Measurements from ENCODE around the gene B3GNT8. TPM values are rescaled to one million over a fixed set of nuclear protein-coding genes. Genes with fewer than 3 reads are reported as not detected.
A peak's percentile ranks its signal among the peaks of the same experiment; 100 is the strongest.
"Not testable (repeated sequence)": the region's sequence is repeated elsewhere in the genome, so short reads cannot be mapped to it uniquely, and the experiment has no call there.

B3GNT8 gene
- polyA plus RNA-seq, 4 donors: 27.5 to 125 (median 53.8) TPM

DNA sequence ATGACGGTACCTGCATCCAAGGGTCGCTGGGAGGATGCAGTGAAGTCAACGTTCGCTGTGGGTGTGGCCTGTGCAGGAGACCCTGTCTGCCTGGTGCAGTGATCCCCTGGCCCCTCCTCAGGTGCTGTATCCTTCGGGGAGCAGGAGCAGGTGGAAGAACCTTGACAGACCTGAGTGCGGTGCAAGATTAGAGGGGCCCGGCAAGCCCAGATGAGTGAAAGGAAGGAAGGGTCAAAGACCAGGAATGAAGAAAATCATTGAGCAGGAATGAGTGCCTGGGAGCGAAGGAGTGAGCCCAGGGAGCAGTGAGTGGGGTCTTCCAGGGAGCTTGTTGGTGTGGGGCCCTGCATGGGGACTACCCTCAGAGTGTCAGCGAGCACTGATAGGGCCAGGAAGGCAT, 12.7 kb downstream of the B3GNT8 start:
- H3K27me3 ChIP-seq (ENCODE audit: control insufficient read depth in 3 of 3, insufficient read depth in 3 of 3, low read length in 3 of 3): no peaks in the 10 kb centered on the region
- DNase-seq (peak in 1 of 2 donors; percentile 56), FAIRE-seq (no peak)
- WGBS, 3 donors: 42 to 79% (median 55%) methylated on average over 8 to 9 of the region's 9 CpGs
- H3K4me1 ChIP-seq (ENCODE audit: control insufficient read depth in 3 of 3, insufficient read depth in 2 of 3, low read depth in 1 of 3, low read length in 2 of 3): peaks cover 0 to 28% (median 4%) of the 10 kb centered on the region in 3 donors
- no peak overlapping the region for H3K27ac ChIP-seq (ENCODE audit: low read depth in 1 of 3, low read length in 2 of 3)
- peaks cover 4 to 80% (median 7%) of the 10 kb centered on the region in 3 donors for H3K36me3 ChIP-seq (ENCODE audit: control insufficient read depth in 3 of 3, insufficient read depth in 2 of 3, low read depth in 1 of 3, low read length in 3 of 3)
- no peak overlapping the region for H3K4me3 ChIP-seq (ENCODE audit: low read depth in 1 of 3, low read length in 3 of 3)
- H3K9me3 ChIP-seq (ENCODE audit: control insufficient read depth in 2 of 2, insufficient read depth in 1 of 2, low read depth in 1 of 2, low read length in 1 of 2): peaks cover 0 to 10% of the 10 kb centered on the region in 2 donors

DNA sequence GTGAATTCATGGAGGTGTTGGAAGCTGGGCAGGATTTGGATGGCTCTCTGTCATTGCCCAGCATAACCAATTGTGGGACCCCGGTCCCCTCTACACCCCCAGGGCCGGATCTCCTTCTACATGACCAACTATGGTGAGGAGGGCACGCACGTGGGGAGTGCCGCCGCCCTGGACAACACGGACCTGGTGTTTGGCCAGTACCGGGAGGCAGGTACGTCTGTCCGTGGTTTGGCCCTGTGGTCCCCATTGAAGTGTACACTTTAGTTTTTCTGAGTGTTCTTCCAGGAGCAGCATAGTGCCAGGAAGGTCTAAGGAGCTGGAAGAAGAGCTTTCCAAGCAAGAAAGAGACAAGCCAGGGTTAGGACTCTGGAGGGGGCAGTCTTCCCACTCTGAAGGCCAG, 13.2 kb downstream of the B3GNT8 start:
- 93 to 94% (median 93%) methylated on average over 10 of the region's 10 CpGs for WGBS, 3 donors
- peaks cover 4 to 75% (median 6%) of the 10 kb centered on the region in 3 donors for H3K36me3 ChIP-seq (ENCODE audit: control insufficient read depth in 3 of 3, insufficient read depth in 2 of 3, low read depth in 1 of 3, low read length in 3 of 3)
- H3K9me3 ChIP-seq (ENCODE audit: control insufficient read depth in 2 of 2, insufficient read depth in 1 of 2, low read depth in 1 of 2, low read length in 1 of 2): peaks cover 0 to 10% of the 10 kb centered on the region in 2 donors
- no peak for DNase-seq
- peaks cover 0 to 33% (median 4%) of the 10 kb centered on the region in 3 donors for H3K4me1 ChIP-seq (ENCODE audit: control insufficient read depth in 3 of 3, insufficient read depth in 2 of 3, low read depth in 1 of 3, low read length in 2 of 3)
- H3K27me3 ChIP-seq (ENCODE audit: control insufficient read depth in 3 of 3, insufficient read depth in 3 of 3, low read length in 3 of 3): no peaks in the 10 kb centered on the region
- no peak overlapping the region for H3K27ac ChIP-seq (ENCODE audit: low read depth in 1 of 3, low read length in 2 of 3)
- no peak for FAIRE-seq
- no peak overlapping the region for H3K4me3 ChIP-seq (ENCODE audit: low read depth in 1 of 3, low read length in 3 of 3)

DNA sequence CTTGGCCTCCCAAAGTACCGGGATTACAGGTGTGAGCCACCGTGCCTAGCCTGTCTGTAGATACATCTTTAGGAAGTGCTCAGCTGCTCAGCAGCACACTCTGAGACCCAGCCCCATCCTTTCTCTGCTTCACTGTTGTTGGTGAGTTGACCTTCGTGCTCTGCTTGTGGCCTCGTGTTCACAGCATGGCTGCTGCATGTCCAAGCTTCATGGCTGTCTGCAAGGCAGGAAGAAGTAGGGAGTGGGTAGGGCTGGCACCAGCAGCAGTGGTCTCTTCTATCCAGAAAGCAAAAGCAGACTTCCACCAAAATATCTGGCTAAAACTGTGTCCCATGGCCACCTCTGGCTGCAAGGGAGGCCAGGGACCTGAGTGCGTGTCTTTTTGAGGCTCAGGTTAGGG, 14.2 kb downstream of the B3GNT8 start:
- H3K27ac ChIP-seq (ENCODE audit: low read depth in 1 of 3, low read length in 2 of 3): no peak overlapping the region
- FAIRE-seq (no peak), DNase-seq (no peak)
- H3K36me3 ChIP-seq (ENCODE audit: control insufficient read depth in 3 of 3, insufficient read depth in 2 of 3, low read depth in 1 of 3, low read length in 3 of 3): peaks cover 2 to 69% (median 4%) of the 10 kb centered on the region in 3 donors
- H3K4me3 ChIP-seq (ENCODE audit: low read depth in 1 of 3, low read length in 3 of 3): no peak overlapping the region
- peaks cover 0 to 10% of the 10 kb centered on the region in 2 donors for H3K9me3 ChIP-seq (ENCODE audit: control insufficient read depth in 2 of 2, insufficient read depth in 1 of 2, low read depth in 1 of 2, low read length in 1 of 2)
- H3K27me3 ChIP-seq (ENCODE audit: control insufficient read depth in 3 of 3, insufficient read depth in 3 of 3, low read length in 3 of 3): no peaks in the 10 kb centered on the region
- peaks cover 0 to 40% (median 4%) of the 10 kb centered on the region in 3 donors for H3K4me1 ChIP-seq (ENCODE audit: control insufficient read depth in 3 of 3, insufficient read depth in 2 of 3, low read depth in 1 of 3, low read length in 2 of 3)
- 92 to 94% (median 93%) methylated on average over 5 of the region's 5 CpGs for WGBS, 3 donors

DNA sequence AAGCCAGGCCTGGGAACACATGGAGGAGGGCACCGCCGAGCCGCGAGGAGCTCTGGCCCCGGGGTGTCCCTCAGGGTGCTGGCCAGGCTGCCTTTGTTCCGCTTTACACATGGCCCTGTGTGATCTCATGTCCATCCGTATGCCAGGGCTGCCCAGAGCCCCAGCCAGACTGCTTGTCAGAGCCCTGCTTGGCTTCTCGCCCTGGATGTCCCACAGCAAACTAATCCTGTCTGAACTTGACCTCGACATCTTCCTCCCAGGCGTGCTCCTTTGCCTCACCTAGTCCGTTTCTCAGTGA, 15.3 kb downstream of the B3GNT8 start:
- DNase-seq (no peak), FAIRE-seq (no peak)
- no peak overlapping the region for H3K27ac ChIP-seq (ENCODE audit: low read depth in 1 of 3, low read length in 2 of 3)
- H3K9me3 ChIP-seq (ENCODE audit: control insufficient read depth in 2 of 2, insufficient read depth in 1 of 2, low read depth in 1 of 2, low read length in 1 of 2): peaks cover 0 to 9% of the 10 kb centered on the region in 2 donors
- 77 to 91% (median 89%) methylated on average over 11 of the region's 11 CpGs for WGBS, 3 donors
- peaks cover 2 to 72% (median 4%) of the 10 kb centered on the region in 3 donors for H3K36me3 ChIP-seq (ENCODE audit: control insufficient read depth in 3 of 3, insufficient read depth in 2 of 3, low read depth in 1 of 3, low read length in 3 of 3)
- no peak overlapping the region for H3K4me3 ChIP-seq (ENCODE audit: low read depth in 1 of 3, low read length in 3 of 3)
- no peaks in the 10 kb centered on the region for H3K27me3 ChIP-seq (ENCODE audit: control insufficient read depth in 3 of 3, insufficient read depth in 3 of 3, low read length in 3 of 3)
- H3K4me1 ChIP-seq (ENCODE audit: control insufficient read depth in 3 of 3, insufficient read depth in 2 of 3, low read depth in 1 of 3, low read length in 2 of 3): peaks cover 0 to 40% (median 4%) of the 10 kb centered on the region in 3 donors

DNA sequence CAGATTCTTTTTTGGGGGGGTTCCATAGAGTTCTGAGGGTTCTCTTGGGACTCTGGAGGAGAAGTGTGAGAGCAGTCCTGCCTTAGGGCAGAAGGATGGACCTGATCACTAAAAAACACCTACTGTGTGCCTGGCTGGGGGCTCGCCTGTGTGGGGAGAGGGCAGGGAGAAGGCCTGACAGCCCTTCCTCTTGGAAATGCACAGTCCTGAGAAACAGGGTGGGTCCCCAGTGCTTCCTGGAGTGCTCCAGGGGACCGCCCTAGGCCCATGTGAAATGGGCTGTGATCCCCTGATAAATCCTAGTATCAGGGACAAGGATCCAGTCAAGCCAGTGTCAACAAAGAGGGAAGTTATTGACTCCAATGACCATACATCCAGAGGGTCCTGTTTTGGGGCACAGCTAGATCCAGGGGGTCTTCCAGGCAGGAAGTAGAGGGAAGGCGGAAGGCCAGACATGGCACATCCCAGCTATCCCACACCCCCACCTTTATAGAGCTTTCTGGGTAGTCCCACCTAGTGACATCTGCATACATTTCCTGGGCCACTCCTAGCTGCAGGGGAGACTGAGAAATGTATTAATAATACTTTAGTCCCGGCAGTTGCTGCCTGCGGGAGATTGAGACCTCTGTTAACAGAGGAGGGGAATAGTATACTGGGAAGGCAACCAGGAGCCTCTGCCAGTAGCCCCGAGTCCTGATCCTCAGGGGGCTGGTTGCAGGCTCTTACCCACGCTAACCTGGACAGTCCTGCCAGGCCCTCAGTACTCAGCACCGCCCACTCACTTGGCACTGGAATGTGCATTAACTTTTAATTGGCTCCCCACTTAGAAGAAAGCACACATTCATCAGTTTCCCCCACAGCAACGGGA, 15.8 kb downstream of the B3GNT8 start:
- H3K27me3 ChIP-seq (ENCODE audit: control insufficient read depth in 3 of 3, insufficient read depth in 3 of 3, low read length in 3 of 3): no peaks in the 10 kb centered on the region
- FAIRE-seq (no peak), DNase-seq (no peak)
- H3K36me3 ChIP-seq (ENCODE audit: control insufficient read depth in 3 of 3, insufficient read depth in 2 of 3, low read depth in 1 of 3, low read length in 3 of 3): peaks cover 2 to 69% (median 4%) of the 10 kb centered on the region in 3 donors
- H3K4me1 ChIP-seq (ENCODE audit: control insufficient read depth in 3 of 3, insufficient read depth in 2 of 3, low read depth in 1 of 3, low read length in 2 of 3): peaks cover 0 to 40% (median 4%) of the 10 kb centered on the region in 3 donors
- no peak overlapping the region for H3K4me3 ChIP-seq (ENCODE audit: low read depth in 1 of 3, low read length in 3 of 3)
- peaks cover 0 to 4% of the 10 kb centered on the region in 2 donors for H3K9me3 ChIP-seq (ENCODE audit: control insufficient read depth in 2 of 2, insufficient read depth in 1 of 2, low read depth in 1 of 2, low read length in 1 of 2)
- WGBS, 3 donors: 69 to 89% (median 81%) methylated on average over 9 of the region's 9 CpGs
- no peak overlapping the region for H3K27ac ChIP-seq (ENCODE audit: low read depth in 1 of 3, low read length in 2 of 3)

DNA sequence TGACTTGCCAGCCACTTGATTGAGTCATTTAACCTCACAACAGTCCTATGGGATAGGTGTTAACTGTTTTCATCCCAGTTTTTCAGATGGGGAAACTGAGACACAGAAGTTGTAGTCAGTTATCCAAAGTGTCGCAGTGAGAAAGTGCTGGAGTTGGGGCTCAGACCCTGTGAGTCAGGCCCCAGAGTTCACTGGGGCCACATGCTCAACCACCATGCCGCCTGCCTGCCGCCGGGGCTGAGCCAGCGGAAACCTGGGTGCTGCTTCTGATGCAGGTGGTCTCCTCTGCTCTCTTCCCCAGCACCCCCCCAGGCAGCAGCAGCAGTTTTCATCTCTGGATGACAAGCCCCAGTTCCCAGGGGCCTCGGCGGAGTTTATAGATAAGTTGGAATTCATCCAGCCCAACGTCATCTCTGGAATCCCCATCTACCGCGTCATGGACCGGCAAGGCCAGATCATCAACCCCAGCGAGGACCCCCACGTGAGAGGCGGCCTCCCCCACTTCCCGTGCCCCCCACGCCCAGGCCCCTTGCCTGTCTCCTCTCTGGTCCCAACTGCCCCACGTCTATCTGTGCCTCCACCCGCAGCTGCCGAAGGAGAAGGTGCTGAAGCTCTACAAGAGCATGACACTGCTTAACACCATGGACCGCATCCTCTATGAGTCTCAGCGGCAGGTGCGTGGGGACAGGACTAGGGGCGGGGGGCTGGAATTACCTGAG, 16.7 kb downstream of the B3GNT8 start:
- Histone ChIP-seq H3K9me3 (ENCODE audit: control insufficient read depth in 2 of 2, insufficient read depth in 1 of 2, low read depth in 1 of 2, low read length in 1 of 2) (no peaks in the 10 kb centered on the region), H3K27ac (ENCODE audit: low read depth in 1 of 3, low read length in 2 of 3) (no peak overlapping the region), H3K36me3 (ENCODE audit: control insufficient read depth in 3 of 3, insufficient read depth in 2 of 3, low read depth in 1 of 3, low read length in 3 of 3) (peaks cover 2 to 69% (median 4%) of the 10 kb centered on the region in 3 donors), H3K4me1 (ENCODE audit: control insufficient read depth in 3 of 3, insufficient read depth in 2 of 3, low read depth in 1 of 3, low read length in 2 of 3) (peaks cover 0 to 40% (median 4%) of the 10 kb centered on the region in 3 donors), H3K4me3 (ENCODE audit: low read depth in 1 of 3, low read length in 3 of 3) (no peak overlapping the region), H3K27me3 (ENCODE audit: control insufficient read depth in 3 of 3, insufficient read depth in 3 of 3, low read length in 3 of 3) (no peaks in the 10 kb centered on the region)
- 90 to 95% (median 94%) methylated on average over 22 to 23 of the region's 23 CpGs for WGBS, 3 donors
- no peak for FAIRE-seq
- no peak for DNase-seq

DNA sequence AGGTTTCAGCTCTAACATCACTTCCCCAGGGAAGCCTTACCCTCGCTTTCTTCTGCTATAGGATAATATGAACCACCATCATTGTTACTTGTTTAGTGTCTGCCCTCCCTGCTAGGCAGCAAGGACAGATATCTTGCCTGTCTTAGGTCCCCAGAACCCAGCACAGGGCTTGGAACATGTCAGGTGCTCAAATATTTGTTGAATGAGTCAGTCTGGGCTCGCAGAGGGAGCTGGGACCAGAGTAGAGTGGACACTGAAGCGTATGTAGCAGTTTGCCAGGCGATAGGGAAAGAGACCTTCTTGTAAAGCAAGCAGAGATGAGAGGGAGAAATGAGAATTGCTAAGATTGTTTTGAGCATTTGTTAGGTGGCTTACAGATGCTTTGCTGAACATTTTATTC, 17.9 kb downstream of the B3GNT8 start:
- peaks cover 2 to 61% (median 4%) of the 10 kb centered on the region in 3 donors for H3K36me3 ChIP-seq (ENCODE audit: control insufficient read depth in 3 of 3, insufficient read depth in 2 of 3, low read depth in 1 of 3, low read length in 3 of 3)
- H3K27me3 ChIP-seq (ENCODE audit: control insufficient read depth in 3 of 3, insufficient read depth in 3 of 3, low read length in 3 of 3): no peaks in the 10 kb centered on the region
- H3K9me3 ChIP-seq (ENCODE audit: control insufficient read depth in 2 of 2, insufficient read depth in 1 of 2, low read depth in 1 of 2, low read length in 1 of 2): no peaks in the 10 kb centered on the region
- 50 to 72% (median 59%) methylated on average over 4 of the region's 4 CpGs for WGBS, 3 donors
- no peak for FAIRE-seq
- peak; percentile 58 to 84 for DNase-seq
- H3K4me1 ChIP-seq (ENCODE audit: control insufficient read depth in 3 of 3, insufficient read depth in 2 of 3, low read depth in 1 of 3, low read length in 2 of 3): peaks cover 0 to 28% (median 0%) of the 10 kb centered on the region in 3 donors
- H3K4me3 ChIP-seq (ENCODE audit: low read depth in 1 of 3, low read length in 3 of 3): no peak overlapping the region
- H3K27ac ChIP-seq (ENCODE audit: low read depth in 1 of 3, low read length in 2 of 3): peak overlapping the region in 2 of 3 donors; percentile 49 to 59

DNA sequence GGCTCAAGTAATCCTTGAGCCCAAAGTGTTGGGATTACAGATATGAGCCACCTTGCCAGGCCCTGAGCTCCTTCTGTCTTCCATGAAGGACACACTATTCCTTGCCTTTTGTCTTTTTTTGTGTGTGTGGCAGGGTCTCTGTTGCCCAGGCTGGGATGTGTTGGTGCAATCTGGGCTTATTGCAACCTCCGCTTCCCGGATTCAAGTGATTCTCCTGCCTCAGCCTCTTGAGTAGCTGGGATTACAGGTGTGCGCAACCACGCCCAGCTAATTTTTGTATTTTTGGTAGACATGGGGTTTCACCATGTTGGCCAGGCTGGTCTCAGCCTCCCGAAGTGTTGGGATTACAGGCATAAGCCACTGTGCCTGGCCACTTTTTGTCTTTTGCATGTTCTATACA, 18.3 kb downstream of the B3GNT8 start:
- H3K4me1 ChIP-seq (ENCODE audit: control insufficient read depth in 3 of 3, insufficient read depth in 2 of 3, low read depth in 1 of 3, low read length in 2 of 3): peaks cover 0 to 24% (median 0%) of the 10 kb centered on the region in 3 donors
- not testable (repeated sequence) for H3K9me3 ChIP-seq (ENCODE audit: control insufficient read depth in 2 of 2, insufficient read depth in 1 of 2, low read depth in 1 of 2, low read length in 1 of 2); FAIRE-seq; H3K27me3 ChIP-seq (ENCODE audit: control insufficient read depth in 3 of 3, insufficient read depth in 3 of 3, low read length in 3 of 3); DNase-seq; H3K4me3 ChIP-seq (ENCODE audit: low read depth in 1 of 3, low read length in 3 of 3)
- H3K36me3 ChIP-seq (ENCODE audit: control insufficient read depth in 3 of 3, insufficient read depth in 2 of 3, low read depth in 1 of 3, low read length in 3 of 3): peaks cover 2 to 57% (median 4%) of the 10 kb centered on the region in 3 donors
- 90 to 96% (median 91%) methylated on average over 5 of the region's 5 CpGs for WGBS, 3 donors
- peak overlapping the region in 2 of 3 donors; percentile 49 to 59 for H3K27ac ChIP-seq (ENCODE audit: low read depth in 1 of 3, low read length in 2 of 3)

Measured in small intestine (tissue), 7 donors.